Body of pancreas (tissue), 4 donors: Measurements from ENCODE around the gene AP1S2.
"Not testable (repeated sequence)": the region's sequence is repeated elsewhere in the genome, so short reads cannot be mapped to it uniquely, and the experiment has no call there.

Experiments used
- CTCF ChIP-seq, 7 experiments: fragments of 450-650 bp in 4 of 7; fragments of 200-600 bp in 3 of 7; sonication (generic) in 3 of 7; IDR thresholded peaks; one replicate each; pipeline ENCODE4 v1.5.1; 2016 to 2019; ENCODE audit warnings: antibody characterized with exemption in 7 of 7
- POLR2A ChIP-seq, 3 donors: fragments of 450-650 bp; IDR thresholded peaks; one replicate each; pipeline ENCODE4 v1.6.1; 2016; ENCODE audit warnings: antibody characterized with exemption in 3 of 3, mild to moderate bottlenecking in 2 of 3

- not testable (repeated sequence) for TF ChIP-seq CTCF, POLR2A (IDR thresholded peaks at IDR 0.05)
Measured at GRCh38 chrX:15877914-15878313, 23.3 kb upstream of the AP1S2 start.
